ENCODE measurements around the gene ZFP36.

Gene ZFP36

GRCh38 chr19:39386557-39386956, 20.1 kb upstream of the ZFP36 start:
- no peaks in the 10 kb centered on the region for H3K27me3 ChIP-seq (ENCODE audit: insufficient read depth, low read length)
- H3K36me3 ChIP-seq (ENCODE audit: insufficient read depth, low read length), result peaks cover 77% of the 10 kb centered on the region
- no peak overlapping the region for H3K27ac ChIP-seq (ENCODE audit: low read depth, low read length)
- peaks cover 3% of the 10 kb centered on the region; the same call in 1 of the 2 replicates for H3K4me1 ChIP-seq (ENCODE audit: insufficient read depth, low read length)
- H3K4me3 ChIP-seq (ENCODE audit: low read length), result no peak overlapping the region
- no peak overlapping the region for H3K9ac ChIP-seq (ENCODE audit: low read depth, low read length)
- 98% methylated on average over 5 of the region's 7 CpGs for WGBS
- no peaks in the 10 kb centered on the region for H3K9me3 ChIP-seq (ENCODE audit: insufficient read depth, low read depth, low read length)

GRCh38 chr19:39388657-39389056, 18.0 kb upstream of the ZFP36 start:
- H3K36me3 ChIP-seq (ENCODE audit: insufficient read depth, low read length), result peaks cover 60% of the 10 kb centered on the region
- 95% methylated on average over 5 of the region's 5 CpGs for WGBS
- peaks cover 3% of the 10 kb centered on the region; the same call in 1 of the 2 replicates for H3K4me1 ChIP-seq (ENCODE audit: insufficient read depth, low read length)

GRCh38 chr19:39389631-39390414, 16.8 kb upstream of the ZFP36 start:
- 80% methylated on average over 13 of the region's 13 CpGs for WGBS
- peaks cover 3% of the 10 kb centered on the region; the same call in 1 of the 2 replicates for H3K4me1 ChIP-seq (ENCODE audit: insufficient read depth, low read length)
- peak overlapping the region; percentile 99 for H3K27ac ChIP-seq (ENCODE audit: low read depth, low read length)
- H3K4me3 ChIP-seq (ENCODE audit: low read length), result peak overlapping the region; percentile 91
- H3K9ac ChIP-seq (ENCODE audit: low read depth, low read length), result peak overlapping the region; percentile 95
- H3K27me3 ChIP-seq (ENCODE audit: insufficient read depth, low read length), result no peaks in the 10 kb centered on the region
- no peaks in the 10 kb centered on the region for H3K9me3 ChIP-seq (ENCODE audit: insufficient read depth, low read depth, low read length)
- H3K36me3 ChIP-seq (ENCODE audit: insufficient read depth, low read length), result peaks cover 57% of the 10 kb centered on the region

More at GRCh38 chr19:39388657-39389056, 18.0 kb upstream of the ZFP36 start:
- no peaks in the 10 kb centered on the region for H3K9me3 ChIP-seq (ENCODE audit: insufficient read depth, low read depth, low read length)
- no peak overlapping the region for H3K9ac ChIP-seq (ENCODE audit: low read depth, low read length)
- no peak overlapping the region for H3K27ac ChIP-seq (ENCODE audit: low read depth, low read length)
- H3K4me3 ChIP-seq (ENCODE audit: low read length), result no peak overlapping the region
- H3K27me3 ChIP-seq (ENCODE audit: insufficient read depth, low read length), result no peaks in the 10 kb centered on the region

GRCh38 chr19:39390451-39390750, 16.2 kb upstream of the ZFP36 start:
- Histone ChIP-seq H3K36me3 (ENCODE audit: insufficient read depth, low read length) (peaks cover 59% of the 10 kb centered on the region), H3K27me3 (ENCODE audit: insufficient read depth, low read length) (no peaks in the 10 kb centered on the region), H3K27ac (ENCODE audit: low read depth, low read length) (peak overlapping the region; percentile 99), H3K4me1 (ENCODE audit: insufficient read depth, low read length) (peaks cover 3% of the 10 kb centered on the region; the same call in 1 of the 2 replicates), H3K9ac (ENCODE audit: low read depth, low read length) (peak overlapping the region; percentile 95), H3K9me3 (ENCODE audit: insufficient read depth, low read depth, low read length) (no peaks in the 10 kb centered on the region), H3K4me3 (ENCODE audit: low read length) (peak overlapping the region; percentile 91)
- 1% methylated on average over 10 of the region's 10 CpGs for WGBS

DNA sequence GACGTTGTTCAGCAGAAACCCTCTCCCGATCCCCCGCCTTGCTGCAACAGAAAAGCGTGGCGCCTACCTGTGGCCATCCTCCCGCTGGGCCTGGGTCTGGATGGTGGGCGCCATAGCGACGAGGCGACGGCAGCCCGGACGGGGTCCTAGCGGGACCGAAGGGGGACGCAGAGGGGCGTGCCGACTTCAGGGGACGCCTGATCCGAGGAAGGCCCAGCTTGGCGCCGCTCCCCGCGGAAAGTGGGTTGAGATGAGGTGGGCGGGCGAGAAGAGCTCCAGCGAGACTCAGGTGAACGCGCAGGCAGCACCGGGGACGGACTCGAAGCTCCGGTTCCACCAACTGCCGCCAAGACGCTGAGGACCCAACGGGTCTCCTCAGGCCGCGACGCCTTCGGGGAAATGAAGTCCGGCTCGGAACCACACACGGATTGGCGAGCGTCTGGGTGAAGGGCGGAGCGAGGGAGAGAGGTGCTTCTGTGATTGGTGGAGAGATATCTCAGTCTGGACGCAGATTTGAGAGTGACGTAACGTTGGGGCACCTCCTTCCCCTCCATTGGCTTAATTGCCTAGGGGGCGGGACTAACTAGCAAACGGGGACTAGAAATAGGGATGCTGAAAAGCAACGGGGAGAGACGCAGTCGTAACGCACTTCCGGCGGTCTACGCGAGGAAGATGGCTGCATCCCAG, 15.8 kb upstream of the ZFP36 start, which contains the start of the genes MED29 and PAF1:
MED29 (plus strand) TSS at position 628 of the 687 bp plus-strand sequence; CDS start at position 673, 45 bp downstream.
PAF1 (minus strand) TSS at position 356 of the 687 bp plus-strand sequence; CDS start at position 114, 242 bp downstream.
- peaks cover 55% of the 10 kb centered on the region for H3K36me3 ChIP-seq (ENCODE audit: insufficient read depth, low read length)
- peak within 1 kb of the TSS; percentile 95 for H3K9ac ChIP-seq (ENCODE audit: low read depth, low read length)
- H3K4me3 ChIP-seq (ENCODE audit: low read length), result peak within 1 kb of the TSS; percentile 91
- H3K4me1 ChIP-seq (ENCODE audit: insufficient read depth, low read length), result peaks cover 3% of the 10 kb centered on the region; the same call in 1 of the 2 replicates
- under 1% methylated on average over 60 of the region's 60 CpGs for WGBS
- H3K9me3 ChIP-seq (ENCODE audit: insufficient read depth, low read depth, low read length), result no peaks in the 10 kb centered on the region
- H3K27me3 ChIP-seq (ENCODE audit: insufficient read depth, low read length), result no peaks in the 10 kb centered on the region
- H3K27ac ChIP-seq (ENCODE audit: low read depth, low read length), result peak within 1 kb of the TSS; percentile 99

GRCh38 chr19:39397360-39398296, 9.0 kb upstream of the ZFP36 start:
- 48% methylated on average over 17 of the region's 17 CpGs for WGBS
- Histone ChIP-seq H3K27ac (ENCODE audit: low read depth, low read length) (peak overlapping the region; percentile 59), H3K9ac (ENCODE audit: low read depth, low read length) (no peak overlapping the region), H3K4me1 (ENCODE audit: insufficient read depth, low read length) (peaks cover 14% of the 10 kb centered on the region; the same call in 1 of the 2 replicates), H3K9me3 (ENCODE audit: insufficient read depth, low read depth, low read length) (no peaks in the 10 kb centered on the region), H3K27me3 (ENCODE audit: insufficient read depth, low read length) (no peaks in the 10 kb centered on the region), H3K4me3 (ENCODE audit: low read length) (no peak overlapping the region), H3K36me3 (ENCODE audit: insufficient read depth, low read length) (peaks cover 21% of the 10 kb centered on the region)

- Histone ChIP-seq H3K36me3 (ENCODE audit: insufficient read depth, low read length) (peaks cover 20% of the 10 kb centered on the region), H3K27ac (ENCODE audit: low read depth, low read length) (peak overlapping the region; percentile 59), H3K4me1 (ENCODE audit: insufficient read depth, low read length) (peaks cover 14% of the 10 kb centered on the region; the same call in 1 of the 2 replicates), H3K9me3 (ENCODE audit: insufficient read depth, low read depth, low read length) (no peaks in the 10 kb centered on the region), H3K4me3 (ENCODE audit: low read length) (no peak overlapping the region), H3K27me3 (ENCODE audit: insufficient read depth, low read length) (no peaks in the 10 kb centered on the region), H3K9ac (ENCODE audit: low read depth, low read length) (no peak overlapping the region)
- 87% methylated on average over 11 of the region's 11 CpGs for WGBS
These were observed 8.3 kb upstream of the ZFP36 start for GRCh38 chr19:39398297-39398864.

- Histone ChIP-seq H3K4me1 (ENCODE audit: insufficient read depth, low read length) (peaks cover 14% of the 10 kb centered on the region), H3K27me3 (ENCODE audit: insufficient read depth, low read length) (no peaks in the 10 kb centered on the region), H3K36me3 (ENCODE audit: insufficient read depth, low read length) (peaks cover 11% of the 10 kb centered on the region), H3K4me3 (ENCODE audit: low read length) (no peak overlapping the region), H3K27ac (ENCODE audit: low read depth, low read length) (no peak overlapping the region), H3K9ac (ENCODE audit: low read depth, low read length) (no peak overlapping the region), H3K9me3 (ENCODE audit: insufficient read depth, low read depth, low read length) (no peaks in the 10 kb centered on the region)
- 93% methylated on average over 4 of the region's 4 CpGs for WGBS
These were observed 7.0 kb upstream of the ZFP36 start for GRCh38 chr19:39399668-39400050.

- no peak overlapping the region for H3K4me3 ChIP-seq (ENCODE audit: low read length)
- 95% methylated on average over 4 of the region's 4 CpGs for WGBS
- no peak overlapping the region for H3K27ac ChIP-seq (ENCODE audit: low read depth, low read length)
- no peak overlapping the region for H3K9ac ChIP-seq (ENCODE audit: low read depth, low read length)
- H3K36me3 ChIP-seq (ENCODE audit: insufficient read depth, low read length), result peaks cover 9% of the 10 kb centered on the region
- no peaks in the 10 kb centered on the region for H3K9me3 ChIP-seq (ENCODE audit: insufficient read depth, low read depth, low read length)
- peaks cover 16% of the 10 kb centered on the region for H3K4me1 ChIP-seq (ENCODE audit: insufficient read depth, low read length)
- no peaks in the 10 kb centered on the region for H3K27me3 ChIP-seq (ENCODE audit: insufficient read depth, low read length)
These were observed 6.6 kb upstream of the ZFP36 start for GRCh38 chr19:39400061-39400460.

- Histone ChIP-seq H3K9ac (ENCODE audit: low read depth, low read length) (no peak overlapping the region), H3K4me1 (ENCODE audit: insufficient read depth, low read length) (peaks cover 23% of the 10 kb centered on the region)
These were observed 5.5 kb upstream of the ZFP36 start for GRCh38 chr19:39401070-39401548.

More at GRCh38 chr19:39401070-39401548, 5.5 kb upstream of the ZFP36 start:
- no peaks in the 10 kb centered on the region for H3K27me3 ChIP-seq (ENCODE audit: insufficient read depth, low read length)
- no peak overlapping the region for H3K4me3 ChIP-seq (ENCODE audit: low read length)
- peak overlapping the region; percentile 98; the same call in 1 of the 2 replicates for H3K27ac ChIP-seq (ENCODE audit: low read depth, low read length)
- 90% methylated on average over 4 of the region's 4 CpGs for WGBS
- H3K36me3 ChIP-seq (ENCODE audit: insufficient read depth, low read length), result 0 out of 2 replicates have a peak, but pooled peaks cover 5% of the 10 kb centered on the region
- no peaks in the 10 kb centered on the region for H3K9me3 ChIP-seq (ENCODE audit: insufficient read depth, low read depth, low read length)
